CD4-positive, alpha-beta T cell treated with Interleukin-4 for 4 hours (primary cell): ENCODE measurements around the gene IFNG-AS1.
A peak's percentile ranks its signal among the peaks of the same experiment; 100 is the strongest.

ENCODE experiments used
- DNase-seq: peaks from one replicate; pipeline ENCODE4 v3.0.0-alpha.2; 2020

The IFNG-AS1 gene

DNA sequence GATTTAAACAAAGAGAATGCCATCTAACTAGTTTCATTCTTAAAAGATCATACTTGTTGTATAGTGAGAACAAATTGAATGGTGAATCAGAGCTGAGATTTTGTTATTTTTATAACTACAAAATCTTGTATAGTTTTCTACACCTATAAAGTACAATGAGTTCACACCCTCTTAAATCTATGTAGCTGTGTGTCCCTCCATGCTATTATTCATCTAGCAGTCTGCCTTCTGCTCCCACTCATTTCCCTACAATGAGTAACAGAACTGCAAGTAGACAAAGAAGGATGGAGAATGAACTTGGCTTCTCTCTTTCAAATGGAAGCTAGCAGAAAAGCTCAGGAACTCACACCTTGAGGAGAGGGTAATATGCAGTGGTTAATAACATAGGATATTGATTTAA, 7.1 kb downstream of the IFNG-AS1 start:
- DNase-seq = no peak

DNA sequence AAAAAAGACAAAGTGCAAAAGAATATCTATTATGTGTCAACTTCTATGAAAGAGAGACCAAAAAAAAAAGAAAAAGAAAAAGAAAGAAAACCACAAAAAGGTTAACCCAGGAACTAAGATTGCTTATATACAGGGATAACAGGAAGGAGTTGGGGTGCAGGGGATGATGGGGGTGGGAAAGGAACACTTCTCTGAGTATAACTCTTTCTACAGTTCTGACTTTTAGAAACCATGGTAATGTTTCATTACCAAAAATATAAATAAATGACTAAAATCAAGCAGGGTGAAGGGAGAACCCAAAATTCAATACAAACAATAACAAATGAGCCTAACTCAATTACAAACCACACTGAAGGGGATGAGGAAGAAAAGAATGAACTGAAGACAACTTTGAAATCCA, 9.1 kb downstream of the IFNG-AS1 start:
- DNase-seq = no peak

GRCh38 chr12:67999244-67999643, 10.0 kb downstream of the IFNG-AS1 start:
- DNase-seq = no peak

GRCh38 chr12:68001486-68002466, 12.5 kb downstream of the IFNG-AS1 start:
- peak; percentile 15 for DNase-seq

DNA sequence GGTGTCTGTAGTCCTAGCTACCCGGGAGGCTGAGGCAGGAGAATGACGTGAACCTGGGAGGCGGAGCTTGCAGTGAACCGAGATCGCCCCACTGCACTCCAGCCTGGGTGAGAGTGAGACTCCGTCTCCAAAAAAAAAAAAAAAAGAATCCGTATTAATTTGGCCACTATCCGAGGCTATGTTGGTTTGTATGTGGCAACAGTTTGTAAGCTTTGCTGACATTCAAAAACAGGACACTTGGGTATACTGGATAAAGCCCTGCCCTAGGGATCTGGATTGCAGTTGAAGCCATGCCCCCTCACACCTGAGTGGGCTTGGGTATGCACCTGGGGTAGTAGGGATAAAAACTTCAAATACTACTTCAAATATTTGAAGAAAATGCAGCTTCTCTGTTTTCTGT, 14.5 kb downstream of the IFNG-AS1 start:
- no peak for DNase-seq

GRCh38 chr12:68007033-68007432, 17.8 kb downstream of the IFNG-AS1 start:
- no peak for DNase-seq

DNA sequence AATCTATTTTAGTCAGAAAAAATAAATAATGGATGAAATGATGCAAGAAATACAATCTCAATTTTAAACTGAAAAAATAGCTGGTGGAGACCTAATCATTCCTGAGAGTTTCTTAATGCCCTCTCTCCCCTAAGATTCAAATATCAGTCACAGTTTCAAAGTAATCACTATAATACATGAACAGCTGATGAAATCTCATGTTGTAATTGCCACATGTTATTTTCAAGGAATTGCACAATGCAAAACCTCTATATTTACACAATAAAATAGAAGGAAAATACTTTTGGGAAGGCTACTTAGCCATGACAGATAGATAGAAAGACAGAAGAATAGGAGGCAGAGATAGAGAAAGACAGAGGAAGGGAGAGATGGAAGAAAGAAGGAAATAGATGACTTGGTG, 18.2 kb downstream of the IFNG-AS1 start:
- no peak for DNase-seq

DNA sequence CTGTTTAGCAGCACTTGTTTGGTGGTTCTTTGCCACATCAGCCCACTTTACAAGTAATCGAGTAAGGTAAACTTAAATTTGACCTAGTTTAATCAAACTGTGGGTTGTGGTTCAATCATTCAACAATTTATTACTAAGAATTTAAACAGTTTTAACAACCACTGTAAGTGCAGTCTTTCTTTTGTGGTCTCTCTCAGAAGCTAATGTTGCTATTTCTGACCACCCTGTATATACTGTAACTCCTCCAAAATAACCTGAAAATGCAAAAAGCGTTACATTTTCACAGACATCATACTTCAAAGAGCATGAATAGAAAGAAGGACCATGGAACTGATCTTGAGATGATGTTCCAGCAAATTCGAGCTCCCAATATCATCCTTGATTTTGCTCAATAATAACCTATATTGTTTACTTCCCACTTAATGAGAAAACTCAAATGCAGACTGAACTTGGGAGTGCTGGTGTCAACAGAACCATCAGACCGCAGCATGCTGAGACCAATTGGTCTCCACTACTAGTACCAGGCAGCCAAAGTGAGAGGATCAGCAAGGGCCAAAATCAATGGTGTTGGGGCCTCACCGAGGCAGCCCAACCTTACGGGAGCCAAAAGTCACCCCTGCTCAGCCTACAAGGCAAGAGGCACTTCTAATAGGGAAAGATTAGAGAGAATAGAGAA, 22.1 kb downstream of the IFNG-AS1 start:
- DNase-seq = no peak

GRCh38 chr12:68011882-68012207, 22.6 kb downstream of the IFNG-AS1 start:
- no peak for DNase-seq

DNA sequence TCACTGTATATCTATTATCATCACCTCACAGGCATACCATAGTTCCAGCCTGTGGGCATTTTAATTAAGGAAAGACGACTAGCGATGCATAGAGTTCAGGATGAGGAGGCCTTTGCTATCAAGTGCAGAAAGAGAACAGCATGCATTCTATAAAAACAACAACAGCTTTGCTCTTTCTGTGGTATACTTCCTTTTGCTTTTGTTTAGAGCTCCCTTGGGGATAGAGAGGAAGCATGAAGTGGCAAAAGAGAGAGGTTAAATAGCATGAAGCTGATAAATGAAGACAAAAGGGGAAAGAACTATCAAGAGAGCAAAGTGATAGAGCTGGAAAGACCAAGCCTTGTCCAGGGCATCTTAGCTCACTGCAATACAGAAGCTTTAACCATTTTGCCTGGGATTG, 23.5 kb downstream of the IFNG-AS1 start:
- DNase-seq = no peak

DNA sequence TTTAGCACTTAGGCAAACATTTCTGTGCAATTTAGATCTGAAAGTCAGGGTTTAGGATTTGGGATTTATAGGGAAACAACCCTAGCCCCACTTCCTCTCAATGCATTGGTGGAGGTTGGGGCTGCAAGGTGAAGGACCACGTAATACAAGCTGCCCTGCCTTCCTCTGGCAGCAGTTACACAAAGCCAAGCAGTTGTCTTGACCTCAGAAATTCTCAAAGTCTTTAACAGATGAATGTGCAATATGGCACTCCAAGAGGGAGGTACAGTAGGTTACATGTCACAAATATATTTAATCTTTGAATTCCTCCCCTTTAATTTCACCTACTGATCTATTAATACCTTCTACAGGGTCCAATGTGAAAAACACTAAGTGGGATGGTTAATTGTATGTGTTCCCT, 23.9 kb downstream of the IFNG-AS1 start:
- no peak for DNase-seq

DNA sequence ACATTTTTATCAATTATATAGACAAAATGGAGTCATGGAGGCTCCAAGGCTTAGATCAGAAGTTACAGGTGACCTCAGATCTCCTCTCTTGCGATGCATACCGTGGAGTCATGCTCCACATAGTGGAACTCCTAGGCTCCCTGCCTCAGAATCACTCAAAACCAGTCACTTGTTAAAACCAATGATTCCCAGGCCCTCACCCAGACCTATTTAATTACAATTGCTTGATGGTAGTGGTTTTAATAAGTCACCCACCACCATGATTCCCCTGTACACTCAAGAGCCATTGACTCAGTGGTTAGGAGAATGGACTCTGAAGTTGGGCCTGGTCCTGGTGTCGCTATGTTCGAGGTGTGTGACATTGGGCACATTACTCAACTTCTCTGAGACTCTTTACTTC, 26.9 kb downstream of the IFNG-AS1 start:
- no peak for DNase-seq

GRCh38 chr12:68018315-68018714, 29.1 kb downstream of the IFNG-AS1 start:
- no peak for DNase-seq

DNA sequence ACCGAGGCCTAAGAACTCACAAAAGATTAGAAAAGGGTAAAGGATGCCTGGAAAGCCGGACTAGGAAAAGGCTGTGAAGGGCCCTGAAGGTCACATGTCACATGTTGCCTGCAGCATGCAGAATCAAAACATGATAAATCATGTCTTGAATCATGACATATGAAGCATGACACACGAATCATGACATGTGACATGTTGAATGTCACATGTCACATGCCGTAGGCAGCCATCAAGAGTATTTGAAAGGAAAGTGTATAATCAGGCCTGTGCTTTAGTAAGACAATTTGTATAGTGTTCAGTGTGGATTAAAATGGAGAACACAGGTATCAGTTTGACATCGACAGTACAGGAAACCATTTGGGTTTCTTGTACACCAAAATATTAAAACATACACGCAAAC, 30.8 kb downstream of the IFNG-AS1 start:
- no peak for DNase-seq

DNA sequence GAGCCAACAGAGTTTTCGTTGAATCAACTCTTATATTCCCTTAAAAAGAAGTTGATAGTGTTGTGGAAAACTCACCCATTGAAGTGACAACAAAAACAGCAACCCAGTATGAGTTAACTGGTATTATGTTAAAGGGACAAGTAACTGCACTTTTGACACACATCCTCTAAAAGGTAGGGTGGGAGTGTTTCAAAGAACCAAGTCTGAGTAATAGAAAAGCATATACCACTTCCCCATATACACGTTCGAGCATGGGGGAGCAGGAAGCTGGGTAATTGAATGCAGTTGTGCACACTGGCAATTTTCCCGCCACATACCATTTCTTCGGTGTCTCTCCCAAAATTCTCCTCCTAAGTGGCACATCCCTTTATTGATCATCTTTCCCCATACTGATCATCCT, 31.5 kb downstream of the IFNG-AS1 start:
- DNase-seq = no peak

DNA sequence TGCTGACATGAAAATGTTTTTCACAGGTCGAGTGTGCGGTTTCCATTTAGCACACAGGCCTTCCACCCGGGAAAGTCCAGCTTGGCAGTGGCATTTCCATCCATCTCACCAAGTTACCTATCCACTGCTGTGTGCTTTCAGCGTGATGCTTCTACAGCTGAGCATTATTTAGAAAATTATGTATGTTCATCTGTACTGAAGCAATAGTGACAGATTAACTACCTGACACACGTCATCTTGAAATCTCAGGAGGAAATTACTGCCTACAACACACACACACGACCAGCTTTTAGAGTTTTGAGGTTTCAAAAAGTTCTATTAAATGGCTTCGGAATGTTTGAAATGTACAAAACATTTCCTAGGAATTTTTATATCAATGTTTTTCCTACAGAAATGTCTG, 39.4 kb downstream of the IFNG-AS1 start:
- DNase-seq = no peak

DNA sequence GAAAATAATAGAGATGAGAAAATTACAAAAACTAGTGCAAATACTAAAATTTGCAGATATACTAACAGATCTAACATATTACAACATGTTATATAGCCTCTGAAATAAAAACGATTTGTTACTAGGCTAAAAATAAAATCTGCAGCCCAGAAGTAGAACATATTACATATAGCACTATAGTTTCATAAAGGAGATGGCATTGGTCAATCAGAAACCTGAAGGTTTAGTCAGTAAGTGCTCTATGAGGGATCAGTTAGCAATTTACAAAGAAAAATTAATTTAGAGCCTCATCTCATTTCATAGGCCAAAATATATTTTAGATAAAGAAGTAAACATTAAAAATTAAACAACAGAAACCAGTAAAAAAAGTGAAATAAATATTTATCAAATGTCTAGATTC, 41.0 kb downstream of the IFNG-AS1 start:
- DNase-seq = no peak

- no peak for DNase-seq
Observed at GRCh38 chr12:68031174-68031573, 41.9 kb downstream of the IFNG-AS1 start.

DNA sequence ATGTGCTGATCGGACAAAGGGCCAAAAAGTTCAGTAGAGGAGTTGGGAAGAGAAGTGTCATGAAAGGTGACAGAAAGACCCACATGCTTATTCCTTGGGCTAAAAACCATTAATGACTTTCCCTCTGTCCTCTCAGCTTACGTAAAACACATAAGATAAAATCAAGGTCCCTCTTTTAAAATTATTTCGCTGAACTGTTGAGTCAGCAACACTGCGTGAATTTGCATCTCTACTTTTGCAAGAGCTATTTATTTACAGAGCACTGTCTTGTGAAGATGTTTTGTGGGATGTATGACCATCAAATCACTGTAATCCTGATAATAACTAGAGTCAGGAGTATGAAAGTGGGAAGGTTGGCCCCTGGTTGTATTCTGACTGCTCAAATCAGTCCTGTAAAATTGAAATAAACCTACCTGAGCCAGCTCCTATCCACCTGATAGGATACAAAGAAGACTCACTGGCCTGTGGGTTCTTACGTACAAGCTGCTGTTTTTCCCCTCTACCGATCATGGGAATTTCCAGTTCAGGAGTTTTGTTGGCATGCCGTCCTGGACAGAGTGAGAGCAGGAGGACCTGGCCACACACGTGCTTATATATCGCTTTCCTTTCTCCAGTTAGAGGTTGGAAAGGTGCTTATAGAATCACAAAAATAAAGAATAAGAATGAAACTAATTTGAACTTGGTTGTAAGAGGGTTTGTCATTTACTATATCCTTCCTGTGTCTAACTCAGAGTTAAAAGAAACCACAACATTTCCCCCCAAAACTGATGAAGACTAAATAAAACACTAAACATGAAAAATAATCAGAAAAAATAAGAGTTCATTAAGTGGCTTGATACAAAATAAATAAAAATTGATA, 42.9 kb downstream of the IFNG-AS1 start:
- DNase-seq = no peak

- DNase-seq = no peak
Observed at GRCh38 chr12:68034567-68034966, 45.3 kb downstream of the IFNG-AS1 start.

- peak; percentile 29 for DNase-seq
Observed at GRCh38 chr12:68036642-68037041, 47.4 kb downstream of the IFNG-AS1 start.

- no peak for DNase-seq
Observed at GRCh38 chr12:68037616-68038255, 48.5 kb downstream of the IFNG-AS1 start.

DNA sequence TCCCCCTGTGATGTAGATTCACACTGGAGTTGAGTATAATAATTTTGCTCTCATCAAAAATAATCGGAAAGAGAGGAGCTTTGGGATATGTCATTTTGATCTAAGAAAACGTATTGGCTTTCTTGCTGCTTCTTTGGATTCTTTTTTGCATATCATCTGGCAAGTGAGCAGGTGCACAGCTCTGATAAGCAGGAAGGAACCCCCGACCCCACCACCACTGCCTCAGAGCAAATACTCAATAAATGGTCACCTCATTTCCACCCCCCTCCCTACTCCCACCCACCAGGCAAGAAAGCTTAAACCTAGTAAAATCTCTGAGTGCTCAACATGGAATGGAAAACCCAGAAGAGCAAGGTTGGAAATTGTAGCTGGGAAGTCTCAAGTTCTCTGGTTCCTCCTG, 49.4 kb downstream of the IFNG-AS1 start:
- no peak for DNase-seq
